ENCODE measurements around the gene INPP5A.

DNA sequence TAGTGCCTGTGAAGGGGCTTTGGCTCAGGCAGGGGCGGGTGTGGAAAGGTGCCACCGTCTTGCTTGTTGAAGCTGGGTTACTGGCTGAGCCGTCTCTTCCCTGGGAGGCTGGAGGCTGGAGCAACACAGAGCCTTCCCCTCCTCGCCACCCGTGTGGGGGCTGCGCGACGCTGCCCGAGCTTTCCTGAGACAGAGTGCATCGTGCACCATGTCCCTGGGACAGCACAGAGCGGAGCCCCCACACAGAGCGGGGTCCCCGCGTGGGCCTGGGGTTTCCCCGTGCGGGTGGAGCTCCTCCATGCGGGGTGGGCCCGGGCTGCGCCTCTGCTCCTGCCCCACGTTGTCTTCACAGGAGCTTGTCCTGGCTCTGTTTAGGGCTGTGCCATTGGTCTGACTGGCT, 69.9 kb downstream of the INPP5A start:
- TF ChIP-seq, protein P1, sequence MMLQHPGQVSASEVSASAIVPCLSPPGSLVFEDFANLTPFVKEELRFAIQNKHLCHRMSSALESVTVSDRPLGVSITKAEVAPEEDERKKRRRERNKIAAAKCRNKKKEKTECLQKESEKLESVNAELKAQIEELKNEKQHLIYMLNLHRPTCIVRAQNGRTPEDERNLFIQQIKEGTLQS (IDR thresholded peaks at IDR 0.05; ENCODE audit: borderline replicate concordance, extremely low read depth, low read depth, low read length): no peak
- TF ChIP-seq SIN3A (IDR thresholded peaks at IDR 0.05; ENCODE audit: low read depth, low read length): no peak
- TF ChIP-seq, protein P2, sequence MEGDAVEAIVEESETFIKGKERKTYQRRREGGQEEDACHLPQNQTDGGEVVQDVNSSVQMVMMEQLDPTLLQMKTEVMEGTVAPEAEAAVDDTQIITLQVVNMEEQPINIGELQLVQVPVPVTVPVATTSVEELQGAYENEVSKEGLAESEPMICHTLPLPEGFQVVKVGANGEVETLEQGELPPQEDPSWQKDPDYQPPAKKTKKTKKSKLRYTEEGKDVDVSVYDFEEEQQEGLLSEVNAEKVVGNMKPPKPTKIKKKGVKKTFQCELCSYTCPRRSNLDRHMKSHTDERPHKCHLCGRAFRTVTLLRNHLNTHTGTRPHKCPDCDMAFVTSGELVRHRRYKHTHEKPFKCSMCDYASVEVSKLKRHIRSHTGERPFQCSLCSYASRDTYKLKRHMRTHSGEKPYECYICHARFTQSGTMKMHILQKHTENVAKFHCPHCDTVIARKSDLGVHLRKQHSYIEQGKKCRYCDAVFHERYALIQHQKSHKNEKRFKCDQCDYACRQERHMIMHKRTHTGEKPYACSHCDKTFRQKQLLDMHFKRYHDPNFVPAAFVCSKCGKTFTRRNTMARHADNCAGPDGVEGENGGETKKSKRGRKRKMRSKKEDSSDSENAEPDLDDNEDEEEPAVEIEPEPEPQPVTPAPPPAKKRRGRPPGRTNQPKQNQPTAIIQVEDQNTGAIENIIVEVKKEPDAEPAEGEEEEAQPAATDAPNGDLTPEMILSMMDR (IDR thresholded peaks at IDR 0.05 in 2 of 3, conservative IDR thresholded peaks at IDR 0.05 in 1 of 3; ENCODE audit: control insufficient read depth in 2 of 3, extremely low read depth in 1 of 3, insufficient read depth in 1 of 3, low read depth in 3 of 3, low read length in 3 of 3): no peak
- TF ChIP-seq, protein P3, sequence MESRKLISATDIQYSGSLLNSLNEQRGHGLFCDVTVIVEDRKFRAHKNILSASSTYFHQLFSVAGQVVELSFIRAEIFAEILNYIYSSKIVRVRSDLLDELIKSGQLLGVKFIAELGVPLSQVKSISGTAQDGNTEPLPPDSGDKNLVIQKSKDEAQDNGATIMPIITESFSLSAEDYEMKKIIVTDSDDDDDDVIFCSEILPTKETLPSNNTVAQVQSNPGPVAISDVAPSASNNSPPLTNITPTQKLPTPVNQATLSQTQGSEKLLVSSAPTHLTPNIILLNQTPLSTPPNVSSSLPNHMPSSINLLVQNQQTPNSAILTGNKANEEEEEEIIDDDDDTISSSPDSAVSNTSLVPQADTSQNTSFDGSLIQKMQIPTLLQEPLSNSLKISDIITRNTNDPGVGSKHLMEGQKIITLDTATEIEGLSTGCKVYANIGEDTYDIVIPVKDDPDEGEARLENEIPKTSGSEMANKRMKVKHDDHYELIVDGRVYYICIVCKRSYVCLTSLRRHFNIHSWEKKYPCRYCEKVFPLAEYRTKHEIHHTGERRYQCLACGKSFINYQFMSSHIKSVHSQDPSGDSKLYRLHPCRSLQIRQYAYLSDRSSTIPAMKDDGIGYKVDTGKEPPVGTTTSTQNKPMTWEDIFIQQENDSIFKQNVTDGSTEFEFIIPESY (IDR thresholded peaks at IDR 0.05): no peak
- no peak for TF ChIP-seq BACH1 (IDR thresholded peaks at IDR 0.05; ENCODE audit: borderline replicate concordance)
- TF ChIP-seq MTA2 (IDR thresholded peaks at IDR 0.05; ENCODE audit: low read depth): no peak
- no peak for TF ChIP-seq CEBPB (IDR thresholded peaks at IDR 0.05; ENCODE audit: borderline replicate concordance in 1 of 2, low read depth in 2 of 2, low read length in 2 of 2)
- no peak for TF ChIP-seq CREB1 (IDR thresholded peaks at IDR 0.05; ENCODE audit: low read depth)
- no peak for TF ChIP-seq POLR2A (IDR thresholded peaks at IDR 0.05; ENCODE audit: low read depth, low read length)
- TF ChIP-seq, protein P4, sequence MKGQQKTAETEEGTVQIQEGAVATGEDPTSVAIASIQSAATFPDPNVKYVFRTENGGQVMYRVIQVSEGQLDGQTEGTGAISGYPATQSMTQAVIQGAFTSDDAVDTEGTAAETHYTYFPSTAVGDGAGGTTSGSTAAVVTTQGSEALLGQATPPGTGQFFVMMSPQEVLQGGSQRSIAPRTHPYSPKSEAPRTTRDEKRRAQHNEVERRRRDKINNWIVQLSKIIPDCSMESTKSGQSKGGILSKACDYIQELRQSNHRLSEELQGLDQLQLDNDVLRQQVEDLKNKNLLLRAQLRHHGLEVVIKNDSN (IDR thresholded peaks at IDR 0.05; ENCODE audit: borderline replicate concordance, extremely low read length, insufficient read depth, low read depth, low read length): no peak
- no peak for TF ChIP-seq FOXK2 (IDR thresholded peaks at IDR 0.05)
- TF ChIP-seq, protein P5, sequence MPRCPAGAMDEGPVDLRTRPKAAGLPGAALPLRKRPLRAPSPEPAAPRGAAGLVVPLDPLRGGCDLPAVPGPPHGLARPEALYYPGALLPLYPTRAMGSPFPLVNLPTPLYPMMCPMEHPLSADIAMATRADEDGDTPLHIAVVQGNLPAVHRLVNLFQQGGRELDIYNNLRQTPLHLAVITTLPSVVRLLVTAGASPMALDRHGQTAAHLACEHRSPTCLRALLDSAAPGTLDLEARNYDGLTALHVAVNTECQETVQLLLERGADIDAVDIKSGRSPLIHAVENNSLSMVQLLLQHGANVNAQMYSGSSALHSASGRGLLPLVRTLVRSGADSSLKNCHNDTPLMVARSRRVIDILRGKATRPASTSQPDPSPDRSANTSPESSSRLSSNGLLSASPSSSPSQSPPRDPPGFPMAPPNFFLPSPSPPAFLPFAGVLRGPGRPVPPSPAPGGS (IDR thresholded peaks at IDR 0.05; ENCODE audit: borderline replicate concordance, insufficient read depth, low read depth, low read length, poor library complexity, severe bottlenecking): no peak
- TF ChIP-seq SREBF1 (IDR thresholded peaks at IDR 0.05; ENCODE audit: low read length): no peak
- TF ChIP-seq, protein P6, sequence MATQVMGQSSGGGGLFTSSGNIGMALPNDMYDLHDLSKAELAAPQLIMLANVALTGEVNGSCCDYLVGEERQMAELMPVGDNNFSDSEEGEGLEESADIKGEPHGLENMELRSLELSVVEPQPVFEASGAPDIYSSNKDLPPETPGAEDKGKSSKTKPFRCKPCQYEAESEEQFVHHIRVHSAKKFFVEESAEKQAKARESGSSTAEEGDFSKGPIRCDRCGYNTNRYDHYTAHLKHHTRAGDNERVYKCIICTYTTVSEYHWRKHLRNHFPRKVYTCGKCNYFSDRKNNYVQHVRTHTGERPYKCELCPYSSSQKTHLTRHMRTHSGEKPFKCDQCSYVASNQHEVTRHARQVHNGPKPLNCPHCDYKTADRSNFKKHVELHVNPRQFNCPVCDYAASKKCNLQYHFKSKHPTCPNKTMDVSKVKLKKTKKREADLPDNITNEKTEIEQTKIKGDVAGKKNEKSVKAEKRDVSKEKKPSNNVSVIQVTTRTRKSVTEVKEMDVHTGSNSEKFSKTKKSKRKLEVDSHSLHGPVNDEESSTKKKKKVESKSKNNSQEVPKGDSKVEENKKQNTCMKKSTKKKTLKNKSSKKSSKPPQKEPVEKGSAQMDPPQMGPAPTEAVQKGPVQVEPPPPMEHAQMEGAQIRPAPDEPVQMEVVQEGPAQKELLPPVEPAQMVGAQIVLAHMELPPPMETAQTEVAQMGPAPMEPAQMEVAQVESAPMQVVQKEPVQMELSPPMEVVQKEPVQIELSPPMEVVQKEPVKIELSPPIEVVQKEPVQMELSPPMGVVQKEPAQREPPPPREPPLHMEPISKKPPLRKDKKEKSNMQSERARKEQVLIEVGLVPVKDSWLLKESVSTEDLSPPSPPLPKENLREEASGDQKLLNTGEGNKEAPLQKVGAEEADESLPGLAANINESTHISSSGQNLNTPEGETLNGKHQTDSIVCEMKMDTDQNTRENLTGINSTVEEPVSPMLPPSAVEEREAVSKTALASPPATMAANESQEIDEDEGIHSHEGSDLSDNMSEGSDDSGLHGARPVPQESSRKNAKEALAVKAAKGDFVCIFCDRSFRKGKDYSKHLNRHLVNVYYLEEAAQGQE (IDR thresholded peaks at IDR 0.05; ENCODE audit: low read depth, low read length): no peak

Data from GM12878 (cell line).